HG02610 (cell line): ENCODE data around the gene HPSE2.

Experiments used
- ATAC-seq: cut with Tn5 transposase; IDR thresholded peaks from one replicate; pipeline ENCODE4 v1.9.1; 2021; ENCODE audit warnings: mild to moderate bottlenecking, moderate library complexity; ENCODE audit not compliant: unreplicated experiment

Gene HPSE2

DNA sequence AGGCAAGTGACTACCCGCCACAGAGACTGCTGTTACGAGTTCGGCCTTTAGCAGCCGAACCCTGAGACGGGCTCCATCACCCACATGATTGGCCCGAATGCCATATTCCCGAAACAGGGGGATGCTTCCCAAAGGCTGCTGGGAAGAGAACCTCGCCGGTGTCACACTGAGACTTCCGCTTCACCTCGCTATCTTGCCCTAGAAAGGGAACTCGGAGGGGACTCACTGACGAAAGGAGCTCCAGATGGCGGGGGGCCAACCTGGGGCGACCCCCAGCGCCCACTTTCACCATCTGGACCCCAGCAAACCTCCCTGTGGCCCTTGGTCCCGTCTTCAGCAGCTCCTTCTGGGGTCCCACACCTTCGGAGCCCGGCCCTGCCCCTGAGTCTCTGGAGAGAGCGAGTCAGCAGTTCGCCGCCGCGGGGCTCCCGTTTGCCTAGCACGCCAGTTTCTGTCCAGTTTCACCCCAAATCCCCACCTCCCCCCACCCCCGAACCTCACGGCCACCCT lies 789.4 kb downstream of the HPSE2 start:
- peak; percentile 17 for ATAC-seq

DNA sequence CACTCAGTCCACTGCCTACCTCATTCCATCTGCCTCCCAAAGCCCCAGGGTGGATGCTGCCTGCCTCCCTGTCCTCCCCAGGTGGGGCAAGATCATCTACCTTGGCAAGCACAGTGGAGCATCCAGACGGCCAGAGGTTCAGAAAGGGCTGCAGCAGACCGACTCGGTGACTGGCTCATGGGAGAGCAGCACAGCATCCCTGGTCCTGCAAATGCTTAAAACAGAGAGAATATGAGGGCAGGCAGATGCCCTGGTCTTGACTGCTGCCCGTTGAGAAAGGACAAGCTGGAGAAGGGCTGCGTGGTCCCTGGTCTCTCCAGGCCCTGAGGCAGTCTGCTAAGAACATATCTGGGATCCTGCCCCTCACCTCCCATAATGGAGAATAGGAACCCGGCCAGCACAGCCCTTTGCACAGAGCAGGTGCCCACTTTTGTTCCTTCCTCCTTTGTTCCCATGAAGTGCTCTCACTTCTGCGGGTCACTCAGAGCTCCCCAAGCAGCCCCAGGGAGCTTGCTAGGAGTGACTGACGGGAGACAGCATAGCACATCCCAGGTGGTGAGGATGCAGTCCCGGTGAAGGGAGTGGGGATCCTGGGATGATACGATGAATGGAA lies 790.3 kb downstream of the HPSE2 start:
- ATAC-seq, result no peak

DNA sequence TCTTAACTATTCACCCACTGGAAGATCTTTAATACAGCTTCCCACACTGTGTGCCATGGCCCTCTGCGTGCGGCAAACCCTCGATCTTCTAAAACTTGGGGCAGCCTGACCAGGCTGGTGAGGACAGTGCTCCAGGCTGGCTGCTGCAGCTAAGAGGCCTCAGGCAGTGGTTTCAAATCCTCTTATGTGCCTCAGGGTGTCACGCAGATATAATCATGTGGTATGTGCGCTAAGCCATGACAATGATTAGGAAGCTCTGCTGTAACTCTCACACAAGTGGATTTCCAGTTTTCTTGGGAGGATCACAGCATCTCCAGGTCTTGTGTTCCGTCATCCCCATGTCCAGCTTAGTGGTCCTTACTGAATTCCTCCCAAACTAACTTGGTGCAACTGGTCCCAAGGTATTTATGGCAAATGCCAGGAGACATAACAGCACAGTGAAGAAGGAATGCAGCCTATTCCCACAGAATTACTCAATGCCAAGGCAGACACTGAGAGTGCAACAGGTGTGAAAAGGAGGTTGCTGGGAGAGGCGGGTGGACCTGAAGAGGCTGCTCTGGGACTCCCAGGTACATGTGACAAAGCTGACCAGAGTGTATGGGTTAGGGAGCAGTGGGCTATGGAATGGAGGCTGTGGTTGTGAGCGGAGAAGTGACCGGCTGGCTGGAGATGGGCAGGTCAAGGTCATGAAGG lies 791.2 kb downstream of the HPSE2 start:
- ATAC-seq, result peak; percentile 34

DNA sequence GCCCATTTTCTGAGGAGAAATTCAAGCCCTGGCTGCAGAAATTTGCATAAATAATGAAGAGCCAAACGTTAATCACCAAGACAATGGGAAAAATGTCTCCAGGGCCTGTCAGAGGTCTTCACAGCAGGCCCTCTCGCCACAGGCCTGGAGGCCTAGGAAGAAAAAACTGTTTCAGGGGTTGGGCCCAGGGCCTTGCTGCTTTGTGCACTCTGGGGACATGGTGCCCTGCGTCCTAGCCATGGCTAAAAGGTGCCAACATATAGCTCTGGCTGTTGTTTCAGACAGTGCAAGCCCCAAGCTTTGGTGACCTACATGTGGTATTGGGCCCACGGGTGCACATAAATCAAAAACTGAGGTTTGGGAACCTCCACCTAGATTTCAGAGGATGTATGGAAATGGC lies 796.9 kb downstream of the HPSE2 start:
- no peak for ATAC-seq

DNA sequence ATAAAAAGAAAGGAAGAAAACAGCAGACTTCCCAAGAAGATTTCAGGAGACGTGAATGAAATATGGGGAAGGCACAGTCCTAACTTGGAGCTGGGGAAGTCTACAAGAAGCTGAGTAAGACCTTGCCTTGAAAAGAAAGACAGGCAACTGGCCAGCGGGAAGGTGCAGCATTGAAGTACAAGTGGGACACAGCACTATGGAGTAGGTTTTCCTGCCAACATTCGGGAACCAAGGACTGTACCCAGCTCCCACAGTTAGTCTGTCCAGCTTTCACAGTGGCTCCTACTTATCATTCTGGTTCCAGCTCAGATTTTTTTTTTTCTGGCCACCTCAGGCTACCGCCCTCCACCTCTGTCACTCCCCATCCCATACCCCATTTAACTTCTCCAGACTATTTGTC lies 798.9 kb downstream of the HPSE2 start:
- no peak for ATAC-seq

DNA sequence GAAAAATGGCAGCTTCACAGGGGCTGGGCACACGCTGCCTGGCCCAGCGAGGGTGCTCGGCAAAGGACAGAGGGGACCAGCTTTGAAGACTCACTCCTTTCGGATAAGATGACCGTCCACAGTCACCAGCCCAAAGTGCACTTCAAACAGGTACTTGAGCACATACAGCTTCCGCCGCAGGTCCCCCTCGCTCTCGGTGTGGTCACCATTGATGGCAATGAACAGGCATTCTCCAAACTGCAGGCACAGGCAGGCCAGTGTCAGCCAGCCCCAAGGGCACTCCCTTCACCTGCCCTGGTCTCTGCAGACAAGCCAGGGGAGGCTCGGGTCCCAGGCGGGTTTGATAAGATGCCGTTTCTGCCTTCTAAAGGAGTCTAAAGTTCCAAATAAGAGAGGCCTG lies 800.5 kb downstream of the HPSE2 start:
- no peak for ATAC-seq

DNA sequence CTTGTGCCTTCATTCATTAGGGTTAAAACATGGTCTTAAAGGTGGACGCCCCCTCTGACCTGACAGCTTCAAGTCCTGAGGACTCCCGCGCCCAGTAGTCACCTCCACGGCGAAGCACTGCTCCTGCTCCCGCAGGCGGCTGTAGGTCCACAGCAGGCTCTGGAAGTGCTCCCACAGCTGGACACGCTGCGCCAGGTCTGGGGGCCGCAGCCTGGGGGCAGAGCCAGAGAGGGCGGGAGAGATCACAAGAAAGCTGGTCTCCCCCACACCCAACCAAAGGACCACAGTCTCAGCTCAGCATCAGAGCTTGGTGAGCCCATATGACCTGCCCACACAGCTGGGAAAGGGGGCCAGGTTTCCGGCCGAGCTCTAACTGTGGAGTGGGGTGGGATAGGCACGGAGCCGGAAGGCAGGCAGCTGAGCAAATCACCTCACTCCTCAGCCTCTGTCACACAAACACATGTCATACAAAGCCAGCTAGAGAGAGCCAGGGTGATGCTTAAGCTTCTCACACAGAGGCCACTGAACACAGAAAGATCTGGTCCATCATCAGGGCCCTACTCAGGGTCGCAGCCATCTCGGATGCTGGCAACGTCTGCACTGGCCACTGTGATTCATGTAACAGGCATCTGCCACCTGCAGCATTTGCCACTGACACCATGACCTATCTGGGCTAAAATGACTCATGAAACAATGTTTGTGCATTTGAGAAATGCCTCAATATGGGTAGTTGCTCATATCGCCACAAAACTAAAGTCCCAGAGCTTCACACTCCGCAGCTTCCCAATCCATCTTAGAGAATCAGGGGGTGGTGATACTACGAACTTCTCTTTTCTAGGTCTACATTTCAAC lies 801.5 kb downstream of the HPSE2 start:
- no peak for ATAC-seq

DNA sequence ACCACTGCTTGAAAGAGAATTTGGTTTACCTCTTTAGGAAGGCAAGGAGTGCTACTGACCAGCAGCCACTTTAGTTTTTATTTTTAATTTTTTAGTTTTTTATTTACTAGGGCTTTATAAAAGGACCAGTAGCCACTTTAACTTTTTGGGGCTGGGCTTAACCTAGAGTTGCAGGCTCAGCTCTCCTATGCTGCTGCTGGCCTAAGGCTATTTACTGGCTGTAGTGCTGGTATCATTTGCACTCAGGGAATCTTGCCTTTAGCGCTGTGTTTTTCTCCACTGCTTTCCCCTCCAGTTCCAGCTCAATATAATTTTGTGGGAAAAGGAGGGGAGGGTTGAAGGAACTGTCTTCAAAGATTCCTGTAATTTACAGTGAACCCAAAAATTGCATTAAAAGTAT lies 802.3 kb downstream of the HPSE2 start:
- ATAC-seq, result no peak

DNA sequence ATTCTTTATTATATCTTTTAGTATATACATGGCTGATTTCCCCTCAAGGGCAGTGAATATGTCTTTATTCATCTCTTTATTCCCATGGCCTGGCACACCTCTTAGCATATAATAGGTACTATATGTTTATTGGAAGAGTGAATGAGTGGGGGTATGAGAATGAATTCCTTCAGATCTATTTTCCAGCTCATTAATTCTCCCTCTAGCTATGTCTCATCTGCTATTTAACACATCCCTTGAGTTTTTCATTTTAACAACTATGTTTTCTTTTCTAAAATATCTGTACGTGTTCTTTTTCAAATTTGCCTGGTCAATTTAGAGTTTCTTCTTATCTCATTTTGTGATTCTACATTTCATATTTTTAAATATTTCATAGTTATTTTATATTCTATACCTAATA lies 803.3 kb downstream of the HPSE2 start:
- ATAC-seq, result no peak

DNA sequence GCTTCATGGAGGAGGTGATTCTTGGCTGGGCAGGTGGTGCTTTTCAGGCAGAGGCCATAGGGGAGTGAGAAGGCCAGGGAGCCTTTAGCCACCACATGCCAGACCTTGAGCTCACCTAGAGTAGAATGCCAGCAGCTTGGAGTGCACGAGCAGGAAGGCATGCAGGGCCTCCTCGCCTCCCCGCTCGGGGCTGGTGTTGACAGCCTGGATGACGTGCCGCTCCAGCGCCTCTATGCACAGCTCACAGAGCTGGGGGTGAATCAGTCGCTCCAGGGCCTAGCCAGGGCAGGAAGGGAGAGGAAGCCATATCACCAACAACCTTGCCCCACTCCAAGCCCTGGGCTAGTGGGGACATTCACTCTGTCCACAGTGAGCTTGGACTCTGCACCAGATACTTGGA lies 804.6 kb downstream of the HPSE2 start:
- ATAC-seq, result no peak

DNA sequence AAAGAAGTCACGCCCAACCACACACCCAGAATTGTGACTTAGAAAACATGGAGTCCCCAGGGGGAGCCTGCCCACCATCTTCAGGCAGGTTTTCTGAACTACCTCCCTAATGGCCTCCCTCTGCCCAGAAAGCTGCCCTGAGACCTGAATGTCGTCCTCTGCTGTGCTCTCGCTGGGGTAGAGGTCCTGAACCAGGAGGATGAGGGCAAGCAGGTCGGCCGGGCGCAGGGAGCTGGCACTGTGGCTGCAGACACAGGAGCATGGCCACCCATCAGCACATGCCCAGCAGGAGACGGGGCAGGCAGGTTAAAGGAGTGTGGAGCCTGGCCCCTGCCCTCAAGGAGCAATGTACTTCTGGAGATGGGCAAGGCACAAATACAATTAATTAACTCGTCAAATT lies 805.2 kb downstream of the HPSE2 start:
- ATAC-seq, result no peak

DNA sequence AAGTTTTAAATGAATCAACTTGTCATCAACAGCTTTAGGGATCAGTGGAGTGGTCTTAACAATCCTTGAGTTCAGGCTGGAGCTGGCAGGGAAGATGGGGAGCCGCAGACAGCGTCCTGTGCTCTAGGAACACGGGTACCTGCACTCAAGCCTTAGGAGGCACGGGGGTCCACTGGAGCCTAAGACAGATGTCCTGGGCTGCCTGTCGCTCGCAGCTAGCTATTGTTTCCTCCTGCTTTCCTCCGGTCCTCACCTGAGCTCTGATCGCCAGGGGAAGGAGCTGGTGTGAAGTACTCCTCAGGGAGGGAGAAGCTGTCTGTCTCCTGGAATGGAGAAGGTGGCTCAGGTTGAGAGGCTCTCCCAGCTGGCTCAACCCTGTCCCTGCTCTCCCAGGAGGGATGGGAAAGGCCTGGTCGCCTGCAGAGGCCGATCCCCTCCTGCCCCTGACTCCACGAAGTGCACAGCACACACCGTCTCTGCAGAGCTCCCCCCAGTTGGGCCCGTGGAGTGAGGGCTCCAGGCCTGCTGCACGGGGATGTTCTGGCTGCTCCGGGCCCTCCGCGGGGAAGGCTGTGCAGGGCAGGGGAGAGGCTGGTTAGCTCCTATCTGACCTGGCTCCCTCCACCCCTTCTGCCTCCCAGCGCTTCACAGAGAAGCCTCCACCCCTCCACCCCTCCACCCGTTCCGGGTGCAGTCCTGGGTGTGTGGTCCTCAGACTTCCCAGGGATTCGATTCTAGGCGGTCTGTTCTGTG lies 806.2 kb downstream of the HPSE2 start:
- ATAC-seq, result no peak

DNA sequence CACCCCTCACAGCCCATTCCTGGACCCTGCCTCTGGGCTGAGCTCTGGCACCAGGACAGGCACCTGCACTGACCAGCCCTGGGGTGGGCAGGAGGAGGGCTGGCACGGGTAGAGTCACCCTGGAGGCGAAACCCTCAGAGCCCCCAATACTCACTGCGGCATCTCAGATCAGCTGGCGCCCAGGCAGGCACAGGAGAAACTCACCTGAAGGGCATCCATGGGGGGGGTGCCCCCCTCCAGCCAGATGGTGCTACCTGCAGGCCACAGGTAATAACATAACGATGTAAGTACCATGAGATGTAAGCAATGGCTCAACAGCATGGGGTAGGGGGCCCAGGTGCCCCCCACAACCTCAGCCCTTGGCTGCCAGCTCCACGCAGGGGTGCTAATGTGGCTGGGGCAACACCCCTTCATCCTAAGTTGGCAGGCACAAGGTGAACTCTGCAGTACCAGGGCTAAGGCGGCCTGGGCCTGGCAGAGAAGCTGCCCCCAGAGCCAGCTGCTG lies 808.6 kb downstream of the HPSE2 start:
- ATAC-seq, result no peak

DNA sequence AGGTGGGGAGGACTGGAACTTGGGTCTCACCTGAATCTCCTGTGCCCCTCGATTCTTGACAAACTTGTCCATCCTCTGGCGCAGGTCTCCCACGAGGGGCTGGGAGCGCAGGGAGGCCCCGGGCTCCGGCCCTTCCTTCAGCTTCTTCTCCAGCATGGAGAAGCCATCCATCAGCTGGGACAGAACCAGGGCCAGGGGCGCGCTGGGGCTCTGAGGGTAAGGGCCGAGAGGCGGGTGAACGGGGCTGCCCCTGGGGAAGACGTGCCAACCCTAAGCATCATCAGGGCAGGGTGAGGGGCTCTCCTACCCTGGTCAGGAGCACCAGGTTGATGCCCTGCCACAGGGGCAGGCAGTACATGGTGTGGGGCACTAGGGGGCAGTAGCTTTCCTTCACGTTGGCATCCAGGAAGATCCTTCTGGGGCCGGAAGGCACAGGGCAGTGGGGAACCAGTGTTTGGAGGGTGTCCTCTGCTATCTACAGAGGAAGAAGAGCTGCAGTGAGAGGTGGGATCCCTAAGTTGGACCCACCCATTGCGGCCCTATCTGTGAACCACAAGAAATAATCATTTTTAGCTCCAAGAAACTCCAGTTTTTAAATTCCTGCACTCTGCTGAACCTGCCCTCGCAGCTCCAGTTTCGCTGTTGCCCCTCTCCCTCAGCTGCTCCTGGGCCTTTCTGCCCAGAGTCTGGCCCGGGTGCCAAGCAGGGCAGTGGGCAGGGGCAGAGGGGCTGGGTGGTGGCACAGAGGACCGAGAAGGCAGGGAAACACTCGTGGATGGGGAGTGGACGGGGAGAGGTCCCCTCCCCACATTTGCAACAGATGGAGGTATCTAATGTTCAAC lies 809.9 kb downstream of the HPSE2 start:
- peak; percentile 74 for ATAC-seq

DNA sequence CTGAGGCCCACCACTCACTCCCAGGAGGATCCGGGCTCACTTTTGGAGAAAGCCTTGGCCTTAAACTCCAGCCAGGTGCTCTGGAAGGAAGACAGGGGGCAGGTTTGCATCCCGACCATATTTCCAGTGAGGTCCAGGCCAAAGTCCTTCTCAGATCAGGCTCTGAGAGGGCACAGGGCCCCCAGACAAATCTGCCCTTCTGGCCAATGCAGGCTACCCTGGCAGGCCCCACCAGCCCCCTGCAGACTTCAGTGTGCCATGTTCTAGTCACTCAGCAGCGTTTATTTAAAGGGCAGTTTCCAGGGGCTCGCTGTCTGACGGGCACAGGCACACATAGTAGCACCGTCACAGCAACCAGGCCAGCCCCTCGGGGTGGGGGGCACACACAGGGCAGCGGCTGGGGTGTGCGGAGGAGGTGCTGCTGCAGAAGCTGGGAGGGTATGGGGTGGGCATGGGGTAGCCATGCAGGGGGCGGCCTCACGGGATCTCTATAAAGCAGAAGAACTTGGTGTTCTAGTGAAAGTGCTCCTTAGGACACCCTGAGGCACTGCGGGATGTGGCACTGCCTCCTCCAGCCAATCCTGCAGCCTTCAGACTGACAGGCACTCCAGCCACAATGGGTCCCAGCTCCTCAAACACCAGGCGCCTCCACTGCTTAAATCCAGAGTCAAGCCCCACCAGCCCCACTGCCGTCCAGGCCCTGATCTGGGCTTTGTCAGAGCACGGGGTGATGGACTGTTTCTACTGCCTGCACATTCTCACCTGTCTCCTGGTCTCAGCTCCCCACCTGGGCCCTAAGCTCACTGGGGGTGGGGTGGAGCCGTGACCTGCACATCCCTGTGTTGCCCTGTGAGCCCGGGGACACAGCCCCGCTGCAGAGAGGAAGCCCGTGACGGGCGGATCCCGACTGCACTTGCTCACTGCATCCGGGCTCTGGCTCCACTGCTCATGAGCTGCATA lies 811.1 kb downstream of the HPSE2 start:
- ATAC-seq, result no peak

DNA sequence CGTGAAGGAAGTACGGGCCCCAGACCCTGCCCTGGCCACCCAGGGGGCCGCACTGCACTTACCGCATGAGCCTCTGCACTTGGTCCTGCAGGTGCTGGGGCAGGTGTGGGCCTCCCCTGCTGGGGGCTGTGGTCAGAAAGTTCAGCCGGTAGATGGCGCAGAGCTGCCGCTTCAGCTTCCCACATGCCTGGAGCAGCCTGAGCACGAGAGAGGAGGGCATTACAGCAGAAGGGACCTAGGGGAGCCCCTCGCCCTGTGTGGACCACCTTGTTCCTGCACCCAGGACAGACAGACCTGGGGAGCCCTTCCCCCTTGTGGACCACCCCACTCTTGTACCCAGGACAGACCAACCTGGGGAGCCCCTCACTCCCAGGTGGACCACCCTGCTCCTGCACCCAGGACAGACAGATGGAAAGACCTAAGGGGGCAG lies 811.9 kb downstream of the HPSE2 start:
- ATAC-seq, result no peak

DNA sequence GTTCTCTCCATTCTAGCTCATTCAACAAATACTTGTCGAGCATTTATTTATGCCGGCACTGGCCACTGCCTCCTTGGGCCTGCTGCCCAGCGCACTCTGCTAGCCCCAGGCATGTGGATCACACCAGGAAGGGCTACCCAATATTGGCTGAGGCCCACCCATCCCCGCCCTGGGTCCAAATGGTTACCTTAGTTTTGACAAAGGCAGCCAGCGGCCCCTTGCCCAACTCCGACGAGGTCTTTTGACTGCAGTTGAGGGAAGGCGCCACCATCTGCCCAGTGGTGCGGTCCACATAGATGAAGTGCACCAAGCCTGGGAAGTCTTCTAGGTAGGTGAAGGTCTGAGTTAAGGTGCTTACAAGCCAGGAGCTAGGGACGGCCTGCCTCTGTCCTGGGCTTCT lies 813.5 kb downstream of the HPSE2 start:
- ATAC-seq, result no peak

DNA sequence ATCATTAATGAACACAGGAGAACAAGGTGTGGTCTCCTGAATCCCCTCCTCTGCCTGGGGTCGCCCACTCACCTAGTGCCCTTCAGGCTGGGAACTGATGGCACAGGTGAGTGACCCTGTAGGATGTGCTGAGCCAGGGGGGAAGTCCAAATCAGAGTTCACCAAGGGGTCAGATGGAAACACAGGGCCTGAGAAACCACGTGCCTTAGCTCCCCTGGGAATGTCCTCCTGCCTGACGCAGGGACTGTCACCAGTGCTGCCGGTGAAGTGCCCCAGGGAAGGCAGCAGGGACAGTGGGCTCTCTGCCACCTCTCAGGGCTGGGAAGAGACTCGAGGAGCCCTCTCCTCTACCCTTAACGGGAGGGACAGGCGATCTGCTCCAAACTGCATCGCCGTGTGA lies 814.9 kb downstream of the HPSE2 start:
- no peak for ATAC-seq
